WERI-Rb-1 (cell line): ENCODE measurements around the gene NUDCD3.
A peak's percentile ranks its signal among the peaks of the same experiment; 100 is the strongest.
"Not testable (repeated sequence)": the region's sequence is repeated elsewhere in the genome, so short reads cannot be mapped to it uniquely, and the experiment has no call there.

Experiments used
- DNase-seq: peaks from one replicate; pipeline ENCODE4 v3.0.0-alpha.2; 2020
- H3K27ac ChIP-seq: fragments of 250-450 bp; sonication (Bioruptor Pico); 2 replicates; pipeline ENCODE4 v1.5.1; 2020; ENCODE audit warnings: mild to moderate bottlenecking, moderate library complexity
- H3K27me3 ChIP-seq: fragments of 250-450 bp; sonication (Bioruptor Pico); 2 replicates; pipeline ENCODE4 v1.5.1; 2021; ENCODE audit warnings: mild to moderate bottlenecking, low read depth, moderate library complexity; ENCODE audit not compliant: insufficient read depth, severe bottlenecking
- H3K36me3 ChIP-seq: fragments of 250-450 bp; sonication (Bioruptor Pico); 2 replicates; pipeline ENCODE4 v1.5.1; 2020; ENCODE audit warnings: mild to moderate bottlenecking, moderate library complexity
- H3K4me3 ChIP-seq: 2 replicates; pipeline ENCODE4 v1.5.1; 2011; ENCODE audit warnings: low read depth, mild to moderate bottlenecking, control low read depth, low read length
- H3K9me3 ChIP-seq: fragments of 250-450 bp; sonication (Bioruptor Pico); 2 replicates; pipeline ENCODE4 v1.5.1; 2021; ENCODE audit warnings: mild to moderate bottlenecking, moderate library complexity; ENCODE audit not compliant: severe bottlenecking
- TF ChIP-seq, protein P1 (sequence below): IDR thresholded peaks from 2 replicates; pipeline ENCODE4 v1.5.1; 2011; ENCODE audit warnings: low read depth, mild to moderate bottlenecking, control low read depth, inconsistent platforms, low read length

The NUDCD3 gene

DNA sequence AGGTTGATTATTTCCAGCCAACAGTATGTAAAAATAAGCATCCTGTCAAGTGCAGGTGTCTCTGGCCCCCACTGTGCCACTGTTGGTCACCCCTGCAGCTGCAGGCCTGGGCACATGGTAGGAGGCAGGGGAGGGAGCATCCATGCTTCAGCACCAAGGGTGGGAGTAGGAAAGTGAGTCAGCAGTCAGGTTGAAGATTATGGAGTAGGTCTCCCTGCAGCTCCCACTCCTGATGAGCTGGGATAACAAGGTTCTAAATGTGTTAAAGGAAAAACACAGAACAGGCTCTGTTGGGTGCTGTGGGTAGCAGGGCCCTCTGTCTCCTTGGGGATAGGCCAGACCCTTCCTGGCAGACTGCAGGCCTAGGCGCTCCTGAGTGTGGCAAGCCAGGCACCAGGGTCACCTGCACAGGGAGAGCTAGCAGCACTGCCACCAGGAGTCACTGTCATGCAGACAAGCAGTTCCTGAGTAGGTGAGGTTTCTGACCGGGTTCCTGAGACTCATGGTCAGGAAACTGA is 59.3 kb downstream of the NUDCD3 start:
- TF ChIP-seq, protein P1, sequence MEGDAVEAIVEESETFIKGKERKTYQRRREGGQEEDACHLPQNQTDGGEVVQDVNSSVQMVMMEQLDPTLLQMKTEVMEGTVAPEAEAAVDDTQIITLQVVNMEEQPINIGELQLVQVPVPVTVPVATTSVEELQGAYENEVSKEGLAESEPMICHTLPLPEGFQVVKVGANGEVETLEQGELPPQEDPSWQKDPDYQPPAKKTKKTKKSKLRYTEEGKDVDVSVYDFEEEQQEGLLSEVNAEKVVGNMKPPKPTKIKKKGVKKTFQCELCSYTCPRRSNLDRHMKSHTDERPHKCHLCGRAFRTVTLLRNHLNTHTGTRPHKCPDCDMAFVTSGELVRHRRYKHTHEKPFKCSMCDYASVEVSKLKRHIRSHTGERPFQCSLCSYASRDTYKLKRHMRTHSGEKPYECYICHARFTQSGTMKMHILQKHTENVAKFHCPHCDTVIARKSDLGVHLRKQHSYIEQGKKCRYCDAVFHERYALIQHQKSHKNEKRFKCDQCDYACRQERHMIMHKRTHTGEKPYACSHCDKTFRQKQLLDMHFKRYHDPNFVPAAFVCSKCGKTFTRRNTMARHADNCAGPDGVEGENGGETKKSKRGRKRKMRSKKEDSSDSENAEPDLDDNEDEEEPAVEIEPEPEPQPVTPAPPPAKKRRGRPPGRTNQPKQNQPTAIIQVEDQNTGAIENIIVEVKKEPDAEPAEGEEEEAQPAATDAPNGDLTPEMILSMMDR, result peak; percentile 56
- peak; percentile 20 for DNase-seq
- no peak overlapping the region for H3K4me3 ChIP-seq
- H3K9me3 ChIP-seq, result no peaks in the 10 kb centered on the region
- no peak overlapping the region for H3K27ac ChIP-seq
- peaks cover 18% of the 10 kb centered on the region for H3K36me3 ChIP-seq
- H3K27me3 ChIP-seq, result no peaks in the 10 kb centered on the region

DNA sequence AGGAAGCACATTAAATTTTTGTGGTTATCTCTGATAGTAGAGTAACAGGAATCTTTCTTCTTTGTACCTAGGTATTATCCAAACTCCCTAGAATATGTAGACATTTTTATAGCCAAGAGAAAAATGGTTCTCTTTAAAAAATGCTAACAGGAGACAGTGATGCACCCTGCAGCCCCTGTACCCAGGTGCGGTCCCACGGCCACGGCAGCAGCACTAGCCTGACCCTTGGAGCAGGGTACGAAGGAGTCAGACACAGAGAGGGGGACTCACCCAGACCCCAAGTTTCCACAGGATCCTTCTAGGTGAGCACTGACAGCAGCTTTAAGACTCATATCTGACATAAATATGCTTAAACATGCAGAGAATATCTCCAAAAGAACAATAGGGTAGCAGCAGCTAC is 60.4 kb downstream of the NUDCD3 start:
- H3K27me3 ChIP-seq, result no peaks in the 10 kb centered on the region
- TF ChIP-seq, protein P1, result no peak
- no peaks in the 10 kb centered on the region for H3K9me3 ChIP-seq
- H3K36me3 ChIP-seq, result peaks cover 29% of the 10 kb centered on the region
- no peak for DNase-seq
- H3K4me3 ChIP-seq, result no peak overlapping the region
- H3K27ac ChIP-seq, result no peak overlapping the region

DNA sequence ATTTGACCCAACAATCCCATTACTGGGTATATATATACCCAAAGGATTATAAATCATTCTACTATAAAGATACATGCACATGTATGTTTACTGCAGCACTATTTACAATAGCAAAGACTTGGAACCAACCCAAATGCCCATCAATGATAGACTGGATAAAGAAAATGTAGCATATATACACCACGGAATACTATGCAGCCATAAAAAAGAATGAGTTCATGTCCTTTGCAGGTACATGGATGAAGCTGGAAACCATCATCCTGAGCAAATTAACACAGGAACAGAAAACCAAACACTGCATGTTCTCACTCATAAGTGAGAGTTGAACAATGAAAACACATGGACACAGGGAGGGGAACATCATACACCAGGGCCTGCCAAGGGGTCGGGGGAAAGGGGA is 65.7 kb downstream of the NUDCD3 start:
- not testable (repeated sequence) for H3K4me3 ChIP-seq, H3K9me3 ChIP-seq, DNase-seq, H3K27me3 ChIP-seq, H3K27ac ChIP-seq
- peaks cover 24% of the 10 kb centered on the region for H3K36me3 ChIP-seq

DNA sequence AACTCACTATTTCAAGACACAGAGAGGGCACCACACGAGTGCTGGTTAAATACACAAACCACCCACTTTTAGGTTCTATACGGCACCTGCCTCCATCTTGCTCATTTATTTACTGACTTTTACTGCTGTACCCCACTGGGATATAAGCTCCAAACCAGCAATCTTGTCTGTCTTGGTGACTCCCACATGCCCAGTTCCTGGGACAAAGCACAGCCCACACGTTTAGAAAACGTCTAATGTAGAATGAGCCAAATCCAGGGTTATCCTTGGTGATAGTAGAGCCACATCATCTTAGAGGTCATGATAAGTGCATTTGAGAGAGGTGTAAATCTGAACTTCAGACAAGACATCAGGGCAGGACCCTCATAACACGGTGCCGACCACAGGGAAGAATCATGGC is 73.5 kb downstream of the NUDCD3 start:
- no peaks in the 10 kb centered on the region for H3K9me3 ChIP-seq
- no peak for DNase-seq
- H3K27me3 ChIP-seq, result no peaks in the 10 kb centered on the region
- H3K27ac ChIP-seq, result no peak overlapping the region
- H3K4me3 ChIP-seq, result no peak overlapping the region
- peaks cover 6% of the 10 kb centered on the region for H3K36me3 ChIP-seq
- TF ChIP-seq, protein P1, result no peak

DNA sequence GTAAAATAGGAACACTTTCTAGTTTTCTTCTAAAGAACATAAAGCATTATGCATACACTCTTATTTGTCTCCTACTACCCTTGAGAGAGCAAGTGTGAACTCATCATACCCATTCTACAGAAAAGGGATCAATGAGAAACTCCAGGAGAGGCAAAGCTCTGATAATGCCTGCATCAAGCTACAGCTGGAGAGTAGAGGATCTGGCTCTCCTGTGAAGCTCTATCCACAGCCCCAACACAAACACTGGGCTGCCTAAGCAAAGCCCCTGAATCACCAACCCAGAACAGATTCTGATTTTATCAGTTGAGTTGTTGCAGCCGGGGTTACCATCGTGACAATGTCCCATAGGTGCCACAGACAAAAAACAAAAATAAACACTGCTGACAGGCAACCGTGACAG is 74.9 kb downstream of the NUDCD3 start:
- H3K27me3 ChIP-seq, result no peaks in the 10 kb centered on the region

DNA sequence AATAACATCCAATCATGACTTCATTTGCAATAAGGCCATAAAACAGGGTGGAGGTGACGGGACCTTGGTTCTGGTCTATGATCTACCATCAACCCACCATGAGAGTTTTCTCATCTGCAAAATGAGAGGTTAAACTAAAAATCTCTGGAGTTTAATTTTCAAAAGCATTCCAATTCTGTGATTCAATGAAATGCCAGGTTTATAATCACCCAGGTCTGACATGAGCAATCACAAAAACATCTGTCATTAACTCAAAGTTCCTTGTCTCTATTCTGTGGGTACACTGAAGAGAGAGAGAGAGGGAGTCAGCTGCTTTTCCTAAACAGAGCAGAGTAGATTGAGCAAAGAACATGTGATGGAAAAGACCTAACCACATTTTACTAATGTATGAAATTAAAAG is 75.4 kb downstream of the NUDCD3 start:
- no peak for DNase-seq
- no peaks in the 10 kb centered on the region for H3K9me3 ChIP-seq
- no peak overlapping the region for H3K27ac ChIP-seq
- TF ChIP-seq, protein P1, result no peak
- H3K36me3 ChIP-seq, result peaks cover 10% of the 10 kb centered on the region
- no peak overlapping the region for H3K4me3 ChIP-seq
- H3K27me3 ChIP-seq, result no peaks in the 10 kb centered on the region

More for the DNA sequence above, 74.9 kb downstream of the NUDCD3 start:
- Histone ChIP-seq H3K27ac (no peak overlapping the region), H3K9me3 (no peaks in the 10 kb centered on the region), H3K4me3 (no peak overlapping the region), H3K36me3 (peaks cover 10% of the 10 kb centered on the region)
- TF ChIP-seq, protein P1, result no peak
- DNase-seq, result no peak
